MCF 10A (cell line): ENCODE data around the gene SH3TC2. TPM values are rescaled to one million over a fixed set of nuclear protein-coding genes. Genes with fewer than 3 reads are reported as not detected.

ENCODE experiments used
- BruUV-seq: library from RNA; stranded (reverse); fragments of 400-500 nt; replicated peaks from 2 replicates; lab custom pipeline; 2021; lab: Mats Ljungman, UMichigan
- CTCF ChIA-PET: fragments of 300-600 bp; sonication (Branson Sonifier 250); formaldehyde crosslinking; extraction: SDS; loops from one replicate; lab custom pipeline; 2021; ENCODE audit warnings: antibody characterized with exemption, inconsistent platforms; lab: Yijun Ruan, JAX
- POLR2A ChIA-PET: fragments of 300-600, 350-650 bp; sonication (Branson Sonifier 250); formaldehyde crosslinking; extraction: SDS; loops from one replicate; lab custom pipeline; 2020; ENCODE audit warnings: antibody characterized with exemption, inconsistent platforms; lab: Yijun Ruan, JAX
- DNase-seq: peaks from one replicate; pipeline ENCODE4 v3.0.0-alpha.2; 2018; ENCODE audit not compliant: unreplicated experiment
- H3K27ac Mint-ChIP-seq: one replicate; pipeline ENCODE4 v1.8.0; 2022; ENCODE audit warnings: mild to moderate bottlenecking, low read depth, mixed read lengths; ENCODE audit not compliant: unreplicated experiment
- H3K27me3 Mint-ChIP-seq: one replicate; pipeline ENCODE4 v1.8.0; 2022; ENCODE audit warnings: mixed read lengths; ENCODE audit not compliant: insufficient read depth, unreplicated experiment
- H3K36me3 Mint-ChIP-seq: one replicate; pipeline ENCODE4 v1.8.0; 2022; ENCODE audit warnings: mild to moderate bottlenecking, moderate library complexity, mixed read lengths; ENCODE audit not compliant: insufficient read depth, unreplicated experiment
- H3K4me1 Mint-ChIP-seq: one replicate; pipeline ENCODE4 v1.8.0; 2022; ENCODE audit warnings: mixed read lengths; ENCODE audit not compliant: insufficient read depth, unreplicated experiment
- H3K4me3 Mint-ChIP-seq: one replicate; pipeline ENCODE4 v1.8.0; 2022; ENCODE audit warnings: mild to moderate bottlenecking, moderate library complexity, mixed read lengths; ENCODE audit not compliant: unreplicated experiment
- H3K9me3 Mint-ChIP-seq: one replicate; pipeline ENCODE4 v1.8.0; 2022; ENCODE audit warnings: mixed read lengths; ENCODE audit not compliant: unreplicated experiment
- intact Hi-C: fragments of 100-400 bp; cut with micrococcal nuclease; formaldehyde crosslinking; loops from 2 replicates; pipeline ENCODE4 v1.14.1; 2022
- total RNA-seq: library from RNA; stranded (reverse); gene quantifications from 2 replicates; pipeline ENCODE4 v1.2.3, GENCODE V29; 2022
- TF ChIP-seq, protein P1 (sequence below): fragments of 200-600 bp; IDR thresholded peaks from one replicate; pipeline ENCODE4 v1.8.0; 2022; ENCODE audit warnings: antibody characterized with exemption, mild to moderate bottlenecking; ENCODE audit not compliant: unreplicated experiment

The SH3TC2 gene
- total RNA-seq, 1 experiment from 2014 or later = 6.2 TPM

DNA sequence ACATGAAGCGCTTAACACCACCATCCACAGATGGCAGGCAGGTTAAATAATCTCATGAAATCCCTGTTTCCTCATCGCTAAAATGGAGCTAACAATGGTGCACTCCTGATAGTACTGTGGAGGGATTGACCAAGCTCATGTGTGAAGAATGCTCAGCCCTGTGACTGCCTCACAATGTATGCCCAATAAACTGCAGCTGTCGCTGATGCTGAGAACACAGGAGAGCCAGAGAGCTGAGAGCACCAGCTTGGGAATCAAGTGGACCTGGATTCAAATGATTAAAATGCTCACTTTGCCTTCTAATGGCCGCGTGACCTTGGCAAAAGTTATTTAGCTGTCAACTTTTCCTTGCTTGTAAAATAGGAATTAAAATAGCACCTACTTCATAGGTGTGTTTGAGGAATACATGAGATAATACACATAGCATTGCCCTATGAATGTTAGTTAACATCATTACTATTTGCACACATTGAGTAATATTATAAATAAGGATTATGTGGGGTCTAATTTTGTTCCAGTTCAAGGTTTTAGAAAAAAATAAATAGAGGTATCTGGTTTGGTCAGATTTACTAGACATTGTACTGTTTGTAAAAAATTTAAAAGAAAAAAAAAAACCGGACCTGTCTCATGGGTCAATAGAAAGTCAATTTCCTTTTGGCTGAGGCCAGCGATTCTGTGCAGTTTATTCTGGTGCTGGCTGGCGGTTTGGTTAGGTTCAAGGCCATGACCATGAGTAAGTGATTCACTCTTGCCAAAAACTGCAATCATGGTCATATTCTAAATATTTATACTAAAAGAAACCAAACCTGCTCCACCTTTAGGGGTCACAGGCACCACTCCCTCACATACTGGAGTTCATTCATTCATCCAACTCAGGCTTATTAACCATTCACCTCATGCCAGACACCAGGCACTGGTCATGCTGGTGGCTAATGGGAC, 101.3 kb downstream of the SH3TC2 start:
- Mint-ChIP-seq H3K4me3 (no peak overlapping the region), H3K36me3 (peaks cover 6% of the 10 kb centered on the region), H3K27ac (no peak overlapping the region), H3K9me3 (no peaks in the 10 kb centered on the region), H3K27me3 (no peaks in the 10 kb centered on the region), H3K4me1 (peaks cover 44% of the 10 kb centered on the region)
- intact Hi-C loops = no loop called here
- ChIA-PET CTCF (interaction anchor here (0.5 to 37.7 kb wide), 17 partner anchors 11 to 229 kb away, joined by 3 to 1118 read pairs (median 6); no protein-coding TSS in a partner anchor), POLR2A (interaction anchor here (0.6 to 27.9 kb wide), 8 partner anchors 10 to 153 kb away, joined by 4 to 1127 read pairs (median 14); partner anchors contain the start of gene ADRB2)
- DNase-seq = peak; percentile 47
- no TSS peak for BruUV-seq
- TF ChIP-seq, protein P1, sequence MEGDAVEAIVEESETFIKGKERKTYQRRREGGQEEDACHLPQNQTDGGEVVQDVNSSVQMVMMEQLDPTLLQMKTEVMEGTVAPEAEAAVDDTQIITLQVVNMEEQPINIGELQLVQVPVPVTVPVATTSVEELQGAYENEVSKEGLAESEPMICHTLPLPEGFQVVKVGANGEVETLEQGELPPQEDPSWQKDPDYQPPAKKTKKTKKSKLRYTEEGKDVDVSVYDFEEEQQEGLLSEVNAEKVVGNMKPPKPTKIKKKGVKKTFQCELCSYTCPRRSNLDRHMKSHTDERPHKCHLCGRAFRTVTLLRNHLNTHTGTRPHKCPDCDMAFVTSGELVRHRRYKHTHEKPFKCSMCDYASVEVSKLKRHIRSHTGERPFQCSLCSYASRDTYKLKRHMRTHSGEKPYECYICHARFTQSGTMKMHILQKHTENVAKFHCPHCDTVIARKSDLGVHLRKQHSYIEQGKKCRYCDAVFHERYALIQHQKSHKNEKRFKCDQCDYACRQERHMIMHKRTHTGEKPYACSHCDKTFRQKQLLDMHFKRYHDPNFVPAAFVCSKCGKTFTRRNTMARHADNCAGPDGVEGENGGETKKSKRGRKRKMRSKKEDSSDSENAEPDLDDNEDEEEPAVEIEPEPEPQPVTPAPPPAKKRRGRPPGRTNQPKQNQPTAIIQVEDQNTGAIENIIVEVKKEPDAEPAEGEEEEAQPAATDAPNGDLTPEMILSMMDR = no peak

DNA sequence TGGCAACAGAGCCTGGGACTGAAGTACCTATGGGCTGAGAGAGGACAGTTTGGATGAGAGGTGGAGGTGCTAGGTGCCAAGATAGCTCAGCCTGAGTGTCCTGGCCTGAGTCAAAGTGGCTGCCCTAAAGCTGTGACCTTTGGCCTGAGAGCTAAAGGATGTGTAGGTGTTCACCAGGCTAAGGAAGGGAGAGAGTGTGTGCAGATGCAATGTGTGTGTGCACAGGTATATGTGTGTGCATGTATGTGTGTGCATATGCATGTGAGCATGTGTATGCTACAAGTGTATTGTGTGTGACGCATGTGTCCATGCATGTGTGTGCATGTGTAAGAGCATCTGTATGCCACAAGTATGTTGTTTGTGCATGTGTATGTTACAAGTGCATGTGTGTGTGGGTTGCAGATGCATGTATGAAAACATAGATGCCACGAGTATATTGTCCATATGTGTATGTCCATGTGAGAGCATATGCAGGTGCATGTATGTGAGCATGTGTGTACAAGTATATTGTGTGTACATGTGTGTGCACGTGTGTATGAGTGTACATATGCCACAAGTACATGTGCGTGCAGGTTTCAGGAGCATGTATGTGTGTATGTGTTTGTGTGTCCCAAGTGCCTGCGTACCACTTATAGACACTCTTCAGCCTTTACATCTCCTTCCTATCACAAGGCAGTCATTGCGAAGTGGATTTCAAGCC, 102.6 kb downstream of the SH3TC2 start:
- no peak overlapping the region for H3K4me3 Mint-ChIP-seq
- DNase-seq = no peak
- H3K9me3 Mint-ChIP-seq = no peaks in the 10 kb centered on the region
- POLR2A ChIA-PET = interaction anchor here (0.6 to 27.9 kb wide), 6 partner anchors 10 to 47 kb away, joined by 3 to 1127 read pairs (median 4); no protein-coding TSS in a partner anchor
- no TSS peak for BruUV-seq
- CTCF ChIA-PET = interaction anchor here (0.6 to 37.7 kb wide), 11 partner anchors 9 to 228 kb away, joined by 5 to 1118 read pairs (median 52); no protein-coding TSS in a partner anchor
- H3K4me1 Mint-ChIP-seq = peaks cover 32% of the 10 kb centered on the region
- TF ChIP-seq, protein P1 = no peak
- no peaks in the 10 kb centered on the region for H3K27me3 Mint-ChIP-seq
- intact Hi-C loops = no loop called here
- H3K27ac Mint-ChIP-seq = no peak overlapping the region
- peaks cover 3% of the 10 kb centered on the region for H3K36me3 Mint-ChIP-seq

DNA sequence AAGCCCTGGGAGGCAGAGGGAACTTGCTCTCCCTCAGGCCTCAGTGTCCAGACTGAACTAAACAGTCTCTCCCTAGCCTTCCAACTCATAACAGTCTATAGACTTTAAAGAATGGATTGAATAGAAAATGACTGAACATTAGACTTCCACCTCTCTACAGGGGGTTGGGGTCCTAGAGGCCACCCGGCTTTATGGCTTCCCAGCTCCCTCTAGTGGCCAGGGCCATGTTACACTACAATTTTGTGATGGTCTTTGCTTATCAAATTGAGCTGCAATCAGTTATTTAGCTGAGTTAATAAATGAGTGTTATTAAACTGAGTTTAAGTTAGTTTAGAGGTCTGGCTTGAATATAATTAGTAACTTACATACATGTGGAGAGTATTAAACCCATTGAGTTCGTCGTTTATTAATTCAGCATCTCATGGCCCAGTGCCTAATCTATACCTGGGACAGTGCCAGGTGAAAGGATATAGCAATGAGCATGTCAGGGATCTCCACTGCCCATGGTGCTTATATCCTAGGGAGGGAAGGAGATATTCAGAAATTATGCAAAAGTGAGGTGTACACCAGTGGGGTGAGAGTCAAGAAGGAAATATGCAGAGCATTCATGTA, 105.2 kb downstream of the SH3TC2 start:
- BruUV-seq = no TSS peak
- ChIA-PET CTCF (interaction anchor here (0.6 to 37.7 kb wide), 53 partner anchors 8 to 650 kb away, joined by 3 to 1118 read pairs (median 4); no protein-coding TSS in a partner anchor), POLR2A (interaction anchor here (0.6 to 27.9 kb wide), 15 partner anchors 8 to 217 kb away, joined by 3 to 1127 read pairs (median 5); no protein-coding TSS in a partner anchor)
- intact Hi-C loops = loop anchor here (1.0 to 2.0 kb wide), 7 partner anchors 41 to 225 kb away; no protein-coding TSS in a partner anchor
- Mint-ChIP-seq H3K4me1 (peaks cover 24% of the 10 kb centered on the region), H3K9me3 (no peaks in the 10 kb centered on the region), H3K27ac (no peak overlapping the region), H3K36me3 (no peaks in the 10 kb centered on the region), H3K27me3 (no peaks in the 10 kb centered on the region), H3K4me3 (no peak overlapping the region)
- TF ChIP-seq, protein P1 = peak; percentile 99
- peak; percentile 71 for DNase-seq
